Stimulated activated CD4-positive, alpha-beta T cell treated with anti-CD3 and anti-CD28 coated beads, Interleukin-4, amount 100 ng/mL, for 48 hours (primary cell): ENCODE measurements around the gene HSD3B7.

Experiments used
- DNase-seq, 2 donors: peaks; one replicate each; pipeline ENCODE4 v3.0.0-alpha.2; 2020; ENCODE audit warnings: low read depth in 2 of 2

HSD3B7 gene

DNA sequence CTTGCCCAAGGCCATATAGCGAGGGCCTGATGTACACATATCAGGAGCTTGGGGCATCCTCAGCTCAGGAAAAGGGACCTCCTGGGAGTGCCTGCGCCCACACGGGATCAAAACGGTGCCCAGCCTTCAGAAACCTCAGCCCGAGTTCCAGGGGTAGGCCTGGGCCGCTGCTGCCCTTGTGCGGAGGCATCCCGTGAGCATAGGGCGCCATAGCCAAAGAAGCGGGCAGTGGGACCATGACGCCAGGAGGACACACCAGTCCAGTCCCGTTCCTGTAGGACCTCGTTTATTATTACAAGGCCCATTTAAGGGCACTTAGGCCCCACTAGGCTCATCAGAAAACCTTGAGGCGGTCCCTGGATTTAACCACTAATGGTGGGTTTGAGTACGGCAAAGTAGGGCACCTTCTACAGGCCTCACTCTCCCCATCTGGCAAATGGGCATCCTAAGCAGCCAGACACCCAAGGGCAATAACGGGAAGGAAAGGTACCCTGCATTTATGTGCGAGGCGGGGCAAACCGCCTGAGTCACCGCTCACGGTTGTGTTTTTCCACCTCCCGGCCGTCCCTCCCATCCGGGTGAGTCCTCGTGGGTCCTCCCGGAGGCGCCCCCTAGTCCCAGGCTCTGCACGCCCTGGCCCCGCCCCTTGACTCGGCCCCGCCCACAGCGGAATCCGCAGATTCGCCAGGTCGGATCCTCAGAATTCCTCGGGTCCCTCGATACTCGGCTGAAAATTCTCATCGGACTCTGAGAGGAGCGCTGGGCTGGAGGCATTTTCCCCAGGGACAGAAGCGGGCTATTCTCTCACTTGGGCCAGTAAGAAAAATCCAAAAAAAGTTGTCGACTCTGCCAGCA is 28.2 kb upstream of the HSD3B7 start:
- DNase-seq: peak; percentile 92 to 94

DNA sequence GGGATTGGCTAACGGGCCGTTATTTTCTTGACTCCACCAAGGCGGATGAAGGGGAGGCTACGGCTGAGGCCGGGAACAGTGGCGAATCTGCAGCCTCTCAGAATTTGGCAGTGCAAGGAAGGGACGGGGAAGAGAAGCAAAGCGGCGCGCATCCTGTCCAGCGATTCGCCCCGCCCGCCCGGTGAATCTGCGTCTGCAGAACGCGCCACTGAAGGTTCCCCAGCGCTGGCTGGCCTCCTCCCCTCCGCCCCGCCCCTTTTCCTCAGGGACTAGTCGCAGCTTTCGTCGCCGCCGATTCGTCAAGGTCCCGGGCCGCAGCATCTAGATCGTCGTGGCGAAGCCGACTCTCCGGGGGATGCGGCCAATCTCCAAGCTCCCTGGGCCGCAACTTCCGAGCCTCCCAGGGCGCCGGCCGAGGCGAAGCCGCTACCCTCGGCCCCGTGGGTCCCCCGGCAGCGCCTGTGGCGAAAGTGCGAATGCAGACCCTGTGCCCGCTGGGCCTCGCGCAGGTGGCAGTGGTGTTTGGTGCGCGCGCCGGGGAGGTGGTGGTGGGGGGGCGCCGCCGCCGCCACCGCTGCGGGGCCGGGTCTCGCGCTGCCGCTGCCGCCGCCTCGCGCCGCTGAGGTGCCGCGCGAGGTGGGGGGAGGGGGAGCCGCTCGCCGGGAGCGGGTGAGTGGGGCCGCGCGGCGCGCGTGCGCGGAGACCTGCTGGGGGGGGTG is 27.4 kb upstream of the HSD3B7 start, which contains the start of gene SETD1A:
Gene SETD1A, plus strand, starts transcription at position 299 of the 719 bp plus-strand sequence. CDS start 978 bp downstream, outside the sequence.
- DNase-seq: peak; percentile 98

DNA sequence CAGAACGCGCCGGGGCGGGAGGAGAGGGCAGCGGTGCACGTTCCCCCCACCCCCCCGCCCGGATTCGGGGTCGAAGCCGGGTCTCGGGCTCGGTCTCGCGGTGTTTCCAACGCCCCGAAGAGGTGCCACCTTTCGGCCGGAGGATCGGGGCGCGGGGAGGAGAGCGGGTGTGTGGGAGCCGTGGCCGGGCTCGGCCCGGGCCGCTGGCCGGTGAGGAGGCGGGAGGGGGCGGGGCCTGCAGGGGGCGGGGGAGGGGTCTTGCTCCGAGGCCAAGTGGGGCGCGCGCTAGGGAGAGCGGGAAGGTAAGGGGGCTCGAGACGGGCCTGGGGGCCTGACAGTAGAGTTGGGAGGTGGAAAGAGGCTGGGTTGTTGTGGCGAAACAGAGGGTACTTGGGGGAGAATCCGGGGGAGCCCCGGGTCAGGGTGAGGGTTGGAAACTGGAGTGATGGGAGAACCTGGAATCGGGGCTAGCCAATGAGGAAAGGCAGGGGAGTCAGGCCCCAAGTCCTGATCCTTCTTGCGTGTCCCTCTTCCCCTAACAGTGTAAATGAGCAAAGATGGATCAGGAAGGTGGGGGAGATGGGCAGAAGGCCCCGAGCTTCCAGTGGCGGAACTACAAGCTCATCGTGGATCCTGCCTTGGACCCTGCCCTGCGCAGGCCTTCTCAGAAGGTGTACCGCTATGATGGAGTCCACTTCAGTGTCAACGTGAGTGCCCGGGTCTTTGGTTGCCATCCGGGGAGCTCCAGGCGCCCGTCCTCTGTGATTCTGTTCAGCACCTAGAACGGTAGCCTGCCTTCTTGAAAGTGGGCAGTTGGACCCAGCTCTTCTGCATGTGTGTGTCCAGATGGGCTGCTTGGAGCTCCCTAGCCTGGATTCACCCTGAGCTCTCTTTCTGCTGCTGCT is 26.6 kb upstream of the HSD3B7 start:
- no peak for DNase-seq

DNA sequence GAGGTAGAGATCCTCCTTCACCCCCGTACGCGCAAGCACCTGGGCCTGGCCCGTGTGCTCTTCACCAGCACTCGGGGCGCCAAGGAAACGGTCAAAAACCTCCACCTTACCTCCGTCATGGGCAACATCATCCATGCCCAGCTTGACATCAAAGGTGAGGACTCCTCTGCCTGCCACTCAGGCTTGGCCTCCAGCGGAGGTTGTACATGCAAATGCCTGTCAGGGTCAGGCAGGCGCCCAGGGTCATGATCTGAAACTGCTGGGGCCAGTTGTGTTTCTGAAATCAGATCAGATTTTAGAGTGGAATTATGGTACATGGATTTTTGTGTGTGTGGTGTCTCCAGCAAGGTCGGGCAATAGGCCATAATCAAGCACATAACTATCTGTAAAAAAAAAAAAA is 23.6 kb upstream of the HSD3B7 start:
- DNase-seq: no peak

DNA sequence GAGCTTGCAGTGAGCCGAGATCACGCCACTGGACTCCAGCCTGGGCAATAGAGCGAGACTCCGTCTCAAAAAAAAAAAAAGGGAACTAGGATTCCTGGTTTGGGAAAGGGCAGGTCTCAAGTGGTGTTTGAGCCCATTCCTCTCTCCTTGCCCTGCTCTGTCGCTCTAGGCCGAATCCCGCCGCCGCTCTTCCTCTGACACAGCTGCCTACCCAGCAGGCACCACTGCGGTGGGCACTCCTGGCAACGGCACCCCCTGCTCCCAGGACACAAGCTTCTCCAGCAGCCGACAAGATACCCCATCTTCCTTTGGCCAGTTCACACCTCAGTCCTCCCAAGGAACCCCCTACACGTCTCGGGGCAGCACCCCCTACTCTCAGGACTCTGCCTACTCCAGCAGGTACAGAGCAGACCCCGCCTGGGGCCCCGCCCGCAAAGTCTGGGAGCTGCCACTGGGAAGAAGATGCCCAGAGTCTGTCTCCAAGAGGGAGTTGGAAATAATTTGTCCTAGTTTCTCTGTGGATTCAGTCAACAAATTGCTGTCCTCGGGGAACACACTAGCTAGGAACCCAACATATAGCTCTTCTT is 21.0 kb upstream of the HSD3B7 start:
- no peak for DNase-seq

DNA sequence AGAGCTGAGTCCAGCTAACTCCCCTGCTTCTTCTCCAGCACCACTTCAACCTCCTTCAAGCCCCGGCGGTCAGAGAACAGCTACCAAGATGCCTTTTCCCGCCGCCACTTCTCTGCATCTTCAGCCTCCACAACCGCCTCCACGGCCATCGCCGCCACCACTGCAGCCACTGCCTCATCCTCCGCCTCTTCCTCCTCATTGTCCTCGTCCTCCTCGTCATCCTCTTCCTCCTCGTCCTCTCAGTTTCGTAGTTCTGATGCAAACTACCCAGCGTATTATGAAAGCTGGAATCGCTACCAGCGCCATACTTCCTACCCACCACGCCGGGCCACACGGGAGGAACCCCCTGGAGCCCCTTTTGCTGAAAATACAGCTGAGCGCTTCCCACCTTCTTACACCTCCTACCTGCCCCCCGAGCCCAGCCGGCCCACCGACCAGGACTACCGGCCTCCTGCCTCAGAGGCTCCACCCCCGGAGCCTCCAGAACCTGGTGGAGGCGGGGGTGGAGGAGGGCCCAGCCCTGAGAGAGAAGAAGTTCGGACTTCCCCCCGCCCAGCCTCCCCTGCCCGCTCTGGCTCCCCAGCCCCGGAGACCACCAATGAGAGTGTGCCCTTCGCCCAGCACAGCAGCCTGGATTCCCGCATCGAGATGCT is 20.3 kb upstream of the HSD3B7 start:
- DNase-seq: no peak

DNA sequence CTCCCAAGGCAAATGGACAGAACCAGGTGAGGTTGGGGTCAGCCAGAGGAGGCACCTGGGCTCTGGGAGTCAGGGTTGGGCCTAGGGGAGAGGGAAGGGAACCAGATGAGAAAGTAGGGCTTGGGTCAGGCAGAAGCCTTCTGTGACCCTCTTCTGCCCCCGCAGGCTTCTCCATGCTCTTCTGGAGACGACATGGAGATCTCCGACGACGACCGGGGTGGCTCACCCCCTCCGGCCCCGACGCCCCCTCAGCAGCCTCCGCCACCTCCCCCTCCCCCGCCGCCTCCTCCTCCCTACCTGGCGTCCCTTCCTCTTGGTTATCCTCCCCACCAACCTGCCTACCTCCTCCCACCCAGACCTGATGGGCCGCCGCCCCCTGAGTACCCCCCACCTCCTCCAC is 19.6 kb upstream of the HSD3B7 start:
- DNase-seq: no peak

DNA sequence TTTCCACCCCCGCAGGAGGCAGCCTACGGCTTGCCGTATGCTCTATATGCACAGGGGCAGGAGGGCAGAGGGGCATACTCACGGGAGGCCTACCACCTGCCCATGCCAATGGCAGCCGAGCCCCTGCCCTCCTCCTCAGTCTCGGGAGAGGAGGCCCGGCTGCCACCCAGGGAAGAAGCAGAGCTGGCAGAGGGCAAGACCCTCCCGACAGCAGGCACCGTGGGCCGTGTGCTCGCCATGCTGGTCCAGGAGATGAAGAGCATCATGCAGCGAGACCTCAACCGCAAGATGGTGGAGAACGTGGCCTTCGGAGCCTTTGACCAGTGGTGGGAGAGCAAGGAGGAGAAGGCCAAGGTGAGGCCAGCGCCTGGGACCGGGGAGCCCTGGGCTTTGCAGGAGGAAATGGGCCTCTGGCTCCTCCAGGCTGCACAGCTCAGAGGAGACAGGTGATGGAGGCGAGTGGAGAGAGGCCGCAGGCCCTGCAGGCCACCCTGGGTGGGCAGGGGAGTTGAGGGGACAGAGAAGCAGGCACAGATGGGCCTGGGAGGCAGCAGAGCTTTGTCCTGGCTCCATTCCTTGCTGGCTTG is 18.9 kb upstream of the HSD3B7 start:
- no peak for DNase-seq

DNA sequence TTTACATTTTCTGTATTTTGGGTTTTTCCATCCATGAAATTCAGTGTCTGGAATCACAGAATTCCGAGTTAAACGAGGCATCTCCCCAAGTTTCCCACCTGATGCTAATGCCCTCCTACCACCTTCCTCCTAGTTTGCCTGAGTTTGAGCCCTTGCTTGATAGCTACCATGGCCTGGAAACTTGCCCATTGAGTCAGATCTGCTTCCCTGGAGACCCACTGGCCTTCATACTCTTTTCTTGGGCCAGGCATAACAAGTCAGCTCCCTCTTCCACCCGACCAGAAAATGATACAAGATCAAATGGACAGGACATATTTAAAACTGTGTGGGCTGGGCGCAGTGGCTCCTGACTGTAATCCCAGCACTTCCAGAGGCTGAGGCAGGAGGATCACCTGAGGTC is 17.2 kb upstream of the HSD3B7 start:
- no peak for DNase-seq

DNA sequence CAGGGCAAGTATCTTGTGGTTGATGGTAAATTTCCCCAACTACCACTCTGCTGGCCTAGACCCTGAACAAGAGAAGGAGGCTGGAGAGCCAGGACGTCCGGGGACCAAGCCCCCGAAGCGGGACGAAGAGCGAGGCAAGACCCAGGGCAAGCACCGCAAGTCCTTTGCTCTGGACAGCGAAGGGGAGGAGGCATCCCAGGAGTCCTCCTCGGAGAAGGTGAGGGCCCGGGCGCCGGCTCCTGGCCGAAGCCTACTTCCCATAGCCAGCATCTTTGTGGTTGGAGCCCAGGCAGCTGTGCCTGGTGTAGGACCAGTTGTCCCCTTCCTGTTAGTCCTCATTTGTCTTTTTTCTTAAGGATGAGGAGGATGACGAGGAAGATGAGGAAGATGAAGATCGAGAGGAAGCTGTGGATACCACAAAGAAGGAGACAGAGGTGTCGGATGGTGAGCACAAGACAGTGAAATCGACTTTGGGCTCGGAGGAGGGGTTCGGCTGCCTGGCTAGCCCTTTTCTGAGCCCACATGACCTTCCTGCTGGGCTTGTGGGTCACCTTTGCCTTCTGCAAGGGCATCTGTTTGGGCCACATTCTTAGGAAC is 15.7 kb upstream of the HSD3B7 start:
- no peak for DNase-seq

DNA sequence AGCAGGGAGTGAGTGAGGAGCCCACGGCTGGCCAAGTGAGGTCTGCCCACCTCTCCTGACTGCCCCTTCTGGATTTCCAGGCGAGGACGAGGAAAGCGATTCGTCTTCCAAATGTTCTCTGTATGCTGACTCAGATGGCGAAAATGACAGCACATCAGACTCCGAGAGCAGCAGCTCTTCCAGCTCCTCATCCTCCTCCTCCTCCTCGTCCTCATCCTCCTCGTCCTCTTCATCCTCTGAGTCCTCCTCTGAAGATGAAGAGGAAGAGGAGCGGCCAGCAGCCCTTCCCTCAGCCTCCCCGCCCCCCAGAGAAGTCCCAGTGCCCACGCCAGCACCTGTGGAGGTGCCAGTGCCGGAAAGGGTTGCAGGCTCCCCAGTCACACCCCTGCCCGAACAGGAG is 13.7 kb upstream of the HSD3B7 start:
- DNase-seq: no peak

DNA sequence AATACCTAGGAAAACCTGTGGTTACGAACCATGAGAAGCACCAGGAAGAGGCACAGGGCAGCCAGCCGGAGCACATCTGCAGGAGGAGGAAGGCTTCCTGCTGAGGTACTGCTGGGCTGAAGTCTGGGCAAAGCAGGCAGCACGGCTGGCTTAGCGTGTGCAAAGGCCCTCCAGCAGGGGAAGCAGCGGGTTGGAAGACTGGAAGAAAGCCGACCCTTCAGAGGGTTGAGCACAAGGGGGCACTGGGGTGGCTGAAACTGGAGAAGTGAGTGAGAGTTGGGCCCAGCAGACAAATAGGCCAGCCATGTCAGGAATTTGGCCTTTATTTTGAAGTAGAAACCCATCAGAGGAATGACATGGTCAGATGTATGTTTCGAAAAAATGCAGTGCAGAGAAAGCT is 12.1 kb upstream of the HSD3B7 start:
- no peak for DNase-seq

DNA sequence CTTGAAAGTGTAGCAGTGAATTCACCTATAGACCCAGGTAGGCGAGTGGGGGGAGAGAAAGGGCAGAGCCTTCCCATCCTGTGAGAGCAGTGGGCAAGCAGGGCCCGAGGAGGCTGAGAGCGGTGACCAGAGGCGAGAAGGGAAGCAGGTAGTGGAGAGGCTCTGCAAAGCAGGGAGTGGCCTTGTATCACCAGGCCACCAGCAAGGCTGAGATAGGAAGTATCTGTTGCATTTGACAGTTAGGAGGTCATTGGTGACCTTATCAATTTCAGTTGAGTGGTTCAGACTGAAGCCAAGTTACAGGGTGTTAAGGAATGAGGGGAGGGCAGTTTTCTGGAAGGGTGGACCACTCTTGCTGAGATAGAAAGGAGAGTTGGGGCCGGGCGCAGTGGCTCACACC is 10.7 kb upstream of the HSD3B7 start:
- no peak for DNase-seq

DNA sequence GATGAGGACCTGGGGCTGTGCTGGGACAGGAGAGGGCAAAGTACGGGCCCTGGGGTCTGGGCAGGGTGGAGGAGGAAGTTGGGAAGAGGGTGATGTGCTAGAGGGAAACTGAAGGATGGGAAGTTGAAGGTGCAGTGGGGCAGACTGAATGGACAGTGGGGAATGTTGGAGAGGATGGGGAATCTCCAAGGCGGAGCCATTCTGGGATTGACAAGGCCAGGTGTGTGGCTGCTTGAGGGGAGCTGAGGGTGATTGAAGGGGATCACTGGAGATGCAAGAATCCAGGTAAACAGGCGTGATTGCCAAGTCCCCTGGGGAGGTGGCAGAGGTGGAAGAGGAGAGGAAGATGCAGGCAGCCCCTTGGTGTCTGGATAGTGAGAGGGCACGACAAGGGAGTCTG is 8.5 kb upstream of the HSD3B7 start:
- no peak for DNase-seq

DNA sequence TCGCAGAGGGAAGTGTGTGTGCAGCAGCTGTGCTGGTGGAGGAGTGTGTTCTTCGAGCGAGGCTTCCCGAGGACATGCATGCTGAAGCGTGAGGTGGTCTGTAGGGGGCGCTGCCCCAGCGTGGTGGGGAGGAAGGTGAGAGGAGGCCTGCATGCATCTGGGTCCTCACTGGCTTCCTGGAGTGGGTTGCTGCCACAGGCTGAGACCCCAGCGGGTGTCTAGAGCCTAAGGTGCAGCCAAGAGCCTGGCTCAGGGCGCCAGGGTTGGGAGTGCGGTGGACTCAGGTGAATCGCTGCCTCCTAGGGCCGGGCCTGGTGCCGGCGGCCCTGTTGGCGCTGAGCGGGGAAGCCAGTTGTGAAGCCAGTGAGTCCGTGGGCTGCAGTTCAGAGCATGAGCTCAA is 7.5 kb upstream of the HSD3B7 start:
- DNase-seq: peak in 1 of 2 donors; percentile 16

DNA sequence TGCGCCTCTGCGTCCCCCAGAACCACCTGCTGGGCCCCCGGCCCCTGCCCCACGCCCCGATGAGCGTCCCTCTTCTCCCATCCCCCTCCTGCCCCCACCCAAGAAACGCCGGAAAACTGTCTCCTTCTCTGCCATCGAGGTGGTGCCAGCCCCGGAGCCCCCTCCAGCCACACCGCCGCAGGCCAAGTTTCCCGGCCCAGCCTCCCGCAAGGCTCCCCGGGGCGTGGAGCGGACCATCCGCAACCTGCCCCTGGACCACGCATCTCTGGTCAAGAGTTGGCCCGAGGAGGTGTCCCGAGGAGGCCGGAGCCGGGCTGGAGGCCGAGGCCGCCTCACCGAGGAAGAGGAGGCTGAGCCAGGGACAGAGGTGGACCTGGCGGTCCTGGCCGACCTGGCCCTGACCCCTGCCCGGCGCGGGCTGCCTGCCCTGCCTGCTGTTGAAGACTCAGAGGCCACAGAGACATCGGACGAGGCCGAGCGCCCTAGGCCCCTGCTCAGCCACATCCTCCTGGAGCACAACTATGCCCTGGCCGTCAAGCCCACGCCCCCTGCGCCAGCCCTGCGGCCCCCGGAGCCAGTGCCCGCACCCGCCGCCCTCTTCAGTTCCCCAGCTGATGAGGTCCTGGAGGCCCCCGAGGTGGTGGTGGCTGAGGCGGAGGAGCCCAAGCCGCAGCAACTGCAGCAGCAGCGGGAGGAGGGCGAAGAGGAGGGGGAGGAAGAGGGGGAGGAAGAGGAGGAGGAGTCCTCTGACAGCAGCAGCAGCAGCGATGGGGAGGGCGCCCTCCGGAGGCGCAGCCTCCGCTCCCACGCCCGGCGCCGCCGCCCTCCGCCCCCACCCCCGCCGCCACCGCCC is 5.6 kb upstream of the HSD3B7 start:
- no peak for DNase-seq

DNA sequence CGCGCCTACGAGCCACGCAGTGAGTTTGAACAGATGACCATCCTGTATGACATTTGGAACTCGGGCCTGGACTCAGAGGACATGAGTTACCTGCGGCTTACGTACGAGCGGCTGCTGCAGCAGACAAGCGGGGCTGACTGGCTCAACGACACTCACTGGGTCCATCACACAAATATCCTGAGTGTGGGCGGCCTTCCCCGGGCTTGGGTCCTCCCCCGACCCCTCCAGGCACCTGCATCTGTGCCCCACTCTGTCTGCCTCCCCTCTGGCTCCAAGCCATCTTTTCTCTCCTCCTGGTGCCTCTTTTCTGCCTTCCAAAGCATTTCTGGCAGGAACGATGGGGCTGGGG is 5.0 kb upstream of the HSD3B7 start:
- DNase-seq: no peak

DNA sequence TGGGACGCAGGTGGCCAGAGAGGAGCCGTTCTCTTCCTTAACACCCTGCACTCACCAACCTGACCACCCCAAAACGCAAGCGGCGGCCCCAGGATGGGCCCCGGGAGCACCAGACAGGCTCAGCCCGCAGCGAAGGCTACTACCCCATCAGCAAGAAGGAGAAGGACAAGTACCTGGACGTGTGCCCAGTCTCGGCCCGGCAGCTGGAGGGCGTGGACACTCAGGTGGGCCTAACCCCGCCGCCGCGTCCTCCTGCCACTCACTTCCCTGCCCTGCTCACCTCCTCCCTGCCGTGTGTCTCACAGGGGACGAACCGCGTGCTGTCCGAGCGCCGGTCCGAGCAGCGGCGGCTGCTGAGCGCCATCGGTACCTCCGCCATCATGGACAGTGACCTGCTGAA is 4.6 kb upstream of the HSD3B7 start:
- DNase-seq: no peak

DNA sequence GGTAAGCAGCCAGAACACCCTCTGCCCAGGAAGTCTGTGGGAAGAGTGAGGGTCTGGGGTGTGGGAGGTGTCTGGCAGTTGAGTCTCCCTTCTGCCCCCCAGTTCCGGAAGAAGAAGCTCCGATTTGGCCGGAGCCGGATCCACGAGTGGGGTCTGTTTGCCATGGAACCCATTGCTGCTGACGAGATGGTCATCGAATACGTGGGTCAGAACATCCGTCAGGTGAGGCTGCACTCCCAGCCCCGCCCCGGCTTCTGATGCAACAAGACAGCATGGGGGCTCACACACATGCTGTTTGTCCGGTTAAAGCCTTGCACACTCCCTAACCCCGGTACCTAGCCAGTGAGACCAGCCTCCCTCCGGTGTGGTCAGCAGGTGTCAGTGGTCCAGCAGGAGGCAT is 4.0 kb upstream of the HSD3B7 start:
- DNase-seq: no peak
